Measurements from ENCODE around the gene PLEKHG4.
A peak's percentile ranks its signal among the peaks of the same experiment; 100 is the strongest.

The PLEKHG4 gene

GRCh38 chr16:67294171-67294757 lies 14.9 kb downstream of the PLEKHG4 start:
- no peak for DNase-seq

- DNase-seq: no peak
Observed at GRCh38 chr16:67294938-67295361, 15.6 kb downstream of the PLEKHG4 start.

- DNase-seq: no peak
Observed at GRCh38 chr16:67296420-67296819, 17.1 kb downstream of the PLEKHG4 start.

GRCh38 chr16:67298277-67298676 lies 18.9 kb downstream of the PLEKHG4 start:
- DNase-seq: no peak

GRCh38 chr16:67299269-67299668 lies 19.9 kb downstream of the PLEKHG4 start:
- no peak for DNase-seq

GRCh38 chr16:67301080-67301782 lies 21.9 kb downstream of the PLEKHG4 start:
- no peak for DNase-seq

GRCh38 chr16:67302076-67302475 lies 22.7 kb downstream of the PLEKHG4 start:
- DNase-seq: no peak

GRCh38 chr16:67302970-67303369 lies 23.6 kb downstream of the PLEKHG4 start:
- DNase-seq: no peak

- DNase-seq: no peak
Observed at GRCh38 chr16:67304020-67304419, 24.7 kb downstream of the PLEKHG4 start.

GRCh38 chr16:67305216-67306071 lies 26.1 kb downstream of the PLEKHG4 start:
- DNase-seq: no peak

- DNase-seq: no peak
Observed at GRCh38 chr16:67310561-67310960, 31.2 kb downstream of the PLEKHG4 start.

- DNase-seq: no peak
Observed at GRCh38 chr16:67311607-67312488, 32.5 kb downstream of the PLEKHG4 start.

- no peak for DNase-seq
Observed at GRCh38 chr16:67312719-67313118, 33.4 kb downstream of the PLEKHG4 start.

GRCh38 chr16:67317853-67318252 lies 38.5 kb downstream of the PLEKHG4 start:
- no peak for DNase-seq

- DNase-seq: no peak
Observed at GRCh38 chr16:67326115-67326471, 46.8 kb downstream of the PLEKHG4 start.

GRCh38 chr16:67326472-67327309 lies 47.4 kb downstream of the PLEKHG4 start, which contains the start of the genes KCTD19 and LRRC36:
KCTD19 (minus strand) TSS chr16:67326741; CDS start chr16:67326707, 34 bp downstream.
LRRC36 (plus strand) TSS chr16:67326815; CDS start chr16:67326863, 48 bp downstream.
- peak; percentile 65 for DNase-seq

- no peak for DNase-seq
Observed at GRCh38 chr16:67327743-67328142, 48.4 kb downstream of the PLEKHG4 start.

GRCh38 chr16:67329901-67330300 lies 50.6 kb downstream of the PLEKHG4 start:
- no peak for DNase-seq

GRCh38 chr16:67333315-67333714 lies 54.0 kb downstream of the PLEKHG4 start:
- DNase-seq: no peak

GRCh38 chr16:67336116-67336515 lies 56.8 kb downstream of the PLEKHG4 start:
- no peak for DNase-seq

GRCh38 chr16:67336648-67337047 lies 57.3 kb downstream of the PLEKHG4 start:
- DNase-seq: no peak

Measured in CD4-positive, alpha-beta T cell treated with Interleukin-10 for 1 hour (primary cell).